HG03280 (cell line): Measurements from ENCODE around the gene SAPCD2.
A peak's percentile ranks its signal among the peaks of the same experiment; 100 is the strongest.
"Not testable (repeated sequence)": the region's sequence is repeated elsewhere in the genome, so short reads cannot be mapped to it uniquely, and the experiment has no call there.

Source experiments
- ATAC-seq: cut with Tn5 transposase; IDR thresholded peaks from one replicate; pipeline ENCODE4 v1.9.1; 2021; ENCODE audit warnings: mild to moderate bottlenecking, moderate library complexity; ENCODE audit not compliant: unreplicated experiment

SAPCD2 gene

GRCh38 chr9:137070201-137070905 lies at the start of gene SAPCD2:
TSS of gene SAPCD2 (minus strand) at chr9:137070557. CDS start at chr9:137070460, 97 bp downstream.
- ATAC-seq: peak; percentile 68

GRCh38 chr9:137118092-137118603 lies 47.8 kb upstream of the SAPCD2 start:
- ATAC-seq: not testable (repeated sequence)

- no peak for ATAC-seq
Observed at GRCh38 chr9:137117269-137117731, 46.9 kb upstream of the SAPCD2 start.

- no peak for ATAC-seq
Observed at GRCh38 chr9:137116728-137117127, 46.4 kb upstream of the SAPCD2 start.

- ATAC-seq: no peak
Observed at GRCh38 chr9:137116027-137116507, 45.7 kb upstream of the SAPCD2 start.

- ATAC-seq: no peak
Observed at GRCh38 chr9:137115394-137116026, 45.2 kb upstream of the SAPCD2 start.

- ATAC-seq: peak; percentile 78
Observed at GRCh38 chr9:137114613-137115393, 44.4 kb upstream of the SAPCD2 start, which contains the start of gene DPP7. TSS of gene DPP7 (minus strand) at chr9:137114733. CDS start at chr9:137114713, 20 bp downstream.

- ATAC-seq: peak; percentile 10
Observed at GRCh38 chr9:137114220-137114612, 43.9 kb upstream of the SAPCD2 start.

GRCh38 chr9:137113385-137114159 lies 43.2 kb upstream of the SAPCD2 start:
- ATAC-seq: no peak

- no peak for ATAC-seq
Observed at GRCh38 chr9:137112564-137113384, 42.4 kb upstream of the SAPCD2 start.

- ATAC-seq: no peak
Observed at GRCh38 chr9:137111788-137112563, 41.6 kb upstream of the SAPCD2 start.

- ATAC-seq: no peak
Observed at GRCh38 chr9:137110911-137111787, 40.8 kb upstream of the SAPCD2 start.

- ATAC-seq: no peak
Observed at GRCh38 chr9:137110147-137110910, 40.0 kb upstream of the SAPCD2 start.

- ATAC-seq: no peak
Observed at GRCh38 chr9:137109250-137110146, 39.1 kb upstream of the SAPCD2 start.

GRCh38 chr9:137108608-137109249 lies 38.4 kb upstream of the SAPCD2 start:
- no peak for ATAC-seq
